CD4-positive, alpha-beta memory T cell (primary cell): Measurements from ENCODE around the gene PHAF1. TPM values are rescaled to one million over a fixed set of nuclear protein-coding genes. Genes with fewer than 3 reads are reported as not detected.

ENCODE experiments used
- CTCF ChIA-PET: fragments of 350-600 bp; sonication (Branson Sonifier 250); formaldehyde crosslinking; loops from one replicate; lab custom pipeline; 2021; ENCODE audit warnings: inconsistent platforms; ENCODE audit not compliant: partially characterized antibody; lab: Charles Lee
- POLR2A ChIA-PET: fragments of 350-600 bp; sonication (Branson Sonifier 250); formaldehyde crosslinking; loops from one replicate; lab custom pipeline; 2021; ENCODE audit not compliant: partially characterized antibody; lab: Charles Lee
- DNase-seq, 5 donors: peaks; one replicate each; pipeline versions ENCODE4 v3.0.0 to v3.0.0-alpha.2; 2020 to 2022; ENCODE audit warnings: mixed read lengths in 1 of 5
- H3K27ac ChIP-seq: one replicate; pipeline ENCODE4 v1.7.0; 2013; ENCODE audit warnings: low read depth, low read length
- H3K27me3 ChIP-seq: 2 replicates; pipeline ENCODE4 v1.7.0; 2013; ENCODE audit warnings: mild to moderate bottlenecking, low read length, moderate library complexity; ENCODE audit not compliant: insufficient read depth
- H3K36me3 ChIP-seq: 2 replicates; pipeline ENCODE4 v1.7.0; 2013; ENCODE audit warnings: mild to moderate bottlenecking, low read length, moderate library complexity; ENCODE audit not compliant: insufficient read depth
- H3K4me1 ChIP-seq: 2 replicates; pipeline ENCODE4 v1.7.0; 2013; ENCODE audit warnings: mild to moderate bottlenecking, low read length, moderate library complexity; ENCODE audit not compliant: insufficient read depth
- H3K4me3 ChIP-seq, 2 donors: one replicate each; pipeline ENCODE4 v1.7.0; 2013; ENCODE audit warnings: low read length in 2 of 2, mild to moderate bottlenecking in 1 of 2
- H3K9me3 ChIP-seq, 2 donors: one replicate each; pipeline ENCODE4 v1.7.0; 2013; ENCODE audit warnings: low read length in 2 of 2, control low read depth in 1 of 2; ENCODE audit not compliant: control insufficient read depth in 1 of 2
- H3K27ac Mint-ChIP-seq, 7 donors: one replicate each; pipeline ENCODE4 v1.8.0; 2020 to 2021; ENCODE audit warnings: mixed read lengths in 7 of 7, mild to moderate bottlenecking in 6 of 7, inconsistent platforms in 3 of 7, moderate library complexity in 3 of 7
- H3K27me3 Mint-ChIP-seq, 2 donors: one replicate each; pipeline ENCODE4 v1.8.0; 2020 to 2021; ENCODE audit warnings: mixed read lengths in 2 of 2
- H3K36me3 Mint-ChIP-seq, 2 donors: one replicate each; pipeline ENCODE4 v1.8.0; 2020 to 2021; ENCODE audit warnings: mixed read lengths in 2 of 2, inconsistent platforms in 1 of 2, mild to moderate bottlenecking in 1 of 2
- H3K4me1 Mint-ChIP-seq, 4 donors: one replicate each; pipeline ENCODE4 v1.8.0; 2020 to 2021; ENCODE audit warnings: mixed read lengths in 4 of 4, mild to moderate bottlenecking in 1 of 4
- H3K4me3 Mint-ChIP-seq, 8 donors: one replicate each; pipeline ENCODE4 v1.8.0; 2020 to 2021; ENCODE audit warnings: mixed read lengths in 8 of 8, mild to moderate bottlenecking in 7 of 8, moderate library complexity in 6 of 8, inconsistent platforms in 3 of 8
- H3K9me3 Mint-ChIP-seq, 8 donors: one replicate each; pipeline ENCODE4 v1.8.0; 2020 to 2021; ENCODE audit warnings: mixed read lengths in 8 of 8, mild to moderate bottlenecking in 5 of 8, inconsistent platforms in 3 of 8, moderate library complexity in 1 of 8
- intact Hi-C: fragments of 100-400 bp; cut with micrococcal nuclease; formaldehyde crosslinking; loops from one replicate; pipeline ENCODE4 v1.15.1; 2023
- polyA plus RNA-seq, 2 donors: library from polyadenylated mRNA; unstranded; fragments of 300-500 nt; fragmentation: Illumina TruSeq; gene quantifications; one replicate each; pipeline ENCODE4 v1.2.3, GENCODE V29; 2021
- total RNA-seq, 2 experiments: library from RNA; stranded (reverse); gene quantifications; one replicate each; pipeline ENCODE4 v1.2.3, GENCODE V29; 2021

The PHAF1 gene
- total and polyA plus RNA-seq, 4 experiments from 2014 or later = 7.5 to 22.7 (median 19.2) TPM

DNA sequence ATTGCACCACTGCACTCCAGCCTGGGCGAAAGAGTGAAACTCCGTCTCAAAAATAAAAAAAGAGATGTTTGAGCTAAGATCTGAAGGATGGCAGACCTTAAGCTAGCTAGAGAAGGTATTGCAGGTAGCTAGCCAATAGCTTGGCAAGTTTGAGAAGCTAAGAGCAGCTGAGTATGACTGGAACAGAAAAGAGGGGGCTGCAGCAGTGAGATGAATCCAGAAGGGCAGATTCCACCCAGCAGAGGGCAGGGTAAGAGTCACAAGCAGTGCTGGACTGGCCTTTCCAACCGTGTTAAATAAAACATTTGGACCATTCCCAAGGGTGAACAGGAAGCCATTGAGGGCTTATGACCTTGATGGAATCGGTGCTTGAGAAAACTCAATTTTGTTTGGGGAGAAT lies 5.7 kb upstream of the PHAF1 start:
- Mint-ChIP-seq H3K4me3 (no peak overlapping the region), H3K4me1 (peaks cover 0 to 6% (median 0%) of the 10 kb centered on the region in 4 donors), H3K36me3 (peaks cover 0 to 4% of the 10 kb centered on the region in 2 donors), H3K27me3 (no peaks in the 10 kb centered on the region), H3K27ac (peak overlapping the region in 3 of 7 donors; percentile 7 to 47 (median 19)), H3K9me3 (no peaks in the 10 kb centered on the region)
- H3K9me3 ChIP-seq = no peaks in the 10 kb centered on the region
- DNase-seq = no peak
- no peaks in the 10 kb centered on the region for H3K36me3 ChIP-seq
- ChIA-PET POLR2A (interaction anchor here (0.6 to 1.4 kb wide), 2 partner anchors 48 to 480 kb away, joined by 3 read pairs; no protein-coding TSS in a partner anchor), CTCF (interaction anchor here (0.8 to 6.7 kb wide), 9 partner anchors 10 to 143 kb away, joined by 3 to 72 read pairs (median 6); partner anchors contain the start of gene CES3)
- intact Hi-C loops = no loop called here
- no peak overlapping the region for H3K4me3 ChIP-seq
- no peak overlapping the region for H3K27ac ChIP-seq
- H3K27me3 ChIP-seq = no peaks in the 10 kb centered on the region
- peaks cover 3% of the 10 kb centered on the region for H3K4me1 ChIP-seq

GRCh38 chr16:67104845-67105244 lies 4.9 kb upstream of the PHAF1 start:
- intact Hi-C loops = no loop called here
- Mint-ChIP-seq H3K4me1 (peaks cover 5 to 10% (median 7%) of the 10 kb centered on the region in 4 donors), H3K27me3 (no peaks in the 10 kb centered on the region), H3K36me3 (peaks cover 0 to 7% of the 10 kb centered on the region in 2 donors), H3K9me3 (peaks cover 0 to 1% (median 0%) of the 10 kb centered on the region in 8 donors), H3K4me3 (no peak overlapping the region), H3K27ac (peak overlapping the region in 1 of 7 donors; percentile 36)
- no peaks in the 10 kb centered on the region for H3K27me3 ChIP-seq
- no peak overlapping the region for H3K4me3 ChIP-seq
- ChIA-PET CTCF (interaction anchor here (0.8 to 6.7 kb wide), 6 partner anchors 22 to 128 kb away, joined by 3 to 72 read pairs (median 26); no protein-coding TSS in a partner anchor), POLR2A (no interaction called here)
- H3K9me3 ChIP-seq = no peaks in the 10 kb centered on the region
- H3K36me3 ChIP-seq = no peaks in the 10 kb centered on the region
- H3K4me1 ChIP-seq = peaks cover 7% of the 10 kb centered on the region
- H3K27ac ChIP-seq = no peak overlapping the region
- DNase-seq = no peak

- Histone ChIP-seq H3K36me3 (no peaks in the 10 kb centered on the region), H3K4me3 (no peak overlapping the region), H3K27ac (no peak overlapping the region), H3K27me3 (no peaks in the 10 kb centered on the region), H3K4me1 (peaks cover 9% of the 10 kb centered on the region), H3K9me3 (no peaks in the 10 kb centered on the region)
- Mint-ChIP-seq H3K27ac (peak overlapping the region in 2 of 7 donors; percentile 60 to 67), H3K36me3 (peaks cover 0 to 9% of the 10 kb centered on the region in 2 donors), H3K4me1 (peaks cover 5 to 12% (median 8%) of the 10 kb centered on the region in 4 donors), H3K4me3 (no peak overlapping the region), H3K27me3 (no peaks in the 10 kb centered on the region), H3K9me3 (peaks cover 0 to 2% (median 0%) of the 10 kb centered on the region in 8 donors)
- DNase-seq = no peak
- CTCF ChIA-PET = interaction anchor here (1.0 to 6.7 kb wide), 6 partner anchors 50 to 122 kb away, joined by 3 to 72 read pairs (median 8); partner anchors contain the start of gene TMEM208
- intact Hi-C loops = no loop called here
- POLR2A ChIA-PET = no interaction called here
Measured at GRCh38 chr16:67105246-67105645, 4.5 kb upstream of the PHAF1 start.

- Mint-ChIP-seq H3K9me3 (peaks cover 0 to 2% (median 0%) of the 10 kb centered on the region in 8 donors), H3K4me1 (peaks cover 8 to 18% (median 11%) of the 10 kb centered on the region in 4 donors), H3K27ac (peak overlapping the region in 1 of 7 donors; percentile 47), H3K27me3 (no peaks in the 10 kb centered on the region), H3K4me3 (no peak overlapping the region), H3K36me3 (peaks cover 0 to 9% of the 10 kb centered on the region in 2 donors)
- ChIA-PET CTCF (interaction anchor here (1.0 to 1.9 kb wide), 8 partner anchors 8 to 121 kb away, joined by 3 to 10 read pairs (median 4); partner anchors contain the start of gene TMEM208), POLR2A (interaction anchor here (1.4 kb wide), 1 partner anchor 49 kb away, joined by 5 read pairs; no protein-coding TSS in a partner anchor)
- no peak overlapping the region for H3K27ac ChIP-seq
- no peak for DNase-seq
- no peak overlapping the region for H3K4me3 ChIP-seq
- H3K9me3 ChIP-seq = no peaks in the 10 kb centered on the region
- H3K36me3 ChIP-seq = no peaks in the 10 kb centered on the region
- intact Hi-C loops = no loop called here
- no peaks in the 10 kb centered on the region for H3K27me3 ChIP-seq
- peaks cover 15% of the 10 kb centered on the region for H3K4me1 ChIP-seq
Measured at GRCh38 chr16:67105881-67106280, 3.9 kb upstream of the PHAF1 start.

DNA sequence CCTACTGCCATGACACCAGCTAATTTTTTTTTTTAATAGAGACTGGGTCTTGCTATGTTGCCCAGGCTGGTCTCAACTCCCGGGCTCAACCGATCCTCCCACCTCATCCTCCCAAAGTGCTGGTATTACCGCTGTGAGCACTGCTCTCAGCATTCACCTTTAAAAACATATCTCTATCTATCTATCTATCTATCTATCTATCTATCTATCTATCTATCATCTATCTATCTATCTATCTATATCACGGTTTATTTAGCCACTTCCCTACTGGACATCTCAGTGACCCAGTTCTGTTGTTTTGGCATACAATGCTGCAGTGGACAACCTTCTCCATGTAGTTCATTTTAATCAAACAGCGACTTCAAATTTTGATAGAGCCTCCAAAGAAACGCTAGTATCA lies 1.3 kb upstream of the PHAF1 start:
- H3K4me1 Mint-ChIP-seq = peaks cover 18 to 36% (median 29%) of the 10 kb centered on the region in 4 donors
- no peak for DNase-seq
- POLR2A ChIA-PET = interaction anchor here (1.4 to 2.9 kb wide), 3 partner anchors 46 to 79 kb away, joined by 6 to 14 read pairs (median 12); partner anchors contain the start of genes CBFB, FBXL8 and TRADD
- peaks cover 0 to 3% (median 0%) of the 10 kb centered on the region in 8 donors for H3K9me3 Mint-ChIP-seq
- CTCF ChIA-PET = interaction anchor here (0.5 to 1.5 kb wide), 2 partner anchors 15 to 46 kb away, joined by 4 to 6 read pairs; no protein-coding TSS in a partner anchor
- peak overlapping the region in 2 of 7 donors; percentile 2 to 21 for H3K27ac Mint-ChIP-seq
- H3K4me3 ChIP-seq = no peak overlapping the region
- H3K36me3 Mint-ChIP-seq = peaks cover 0 to 8% of the 10 kb centered on the region in 2 donors
- H3K36me3 ChIP-seq = no peaks in the 10 kb centered on the region
- H3K4me1 ChIP-seq = peaks cover 30% of the 10 kb centered on the region
- no peak overlapping the region for H3K27ac ChIP-seq
- peak overlapping the region in 2 of 8 donors; percentile 9 to 59 for H3K4me3 Mint-ChIP-seq
- intact Hi-C loops = loop anchor here (2.0 kb wide), 3 partner anchors 42 to 74 kb away; partner anchors contain the start of genes B3GNT9, FBXL8, MATCAP1 and TRADD
- no peaks in the 10 kb centered on the region for H3K27me3 Mint-ChIP-seq
- no peaks in the 10 kb centered on the region for H3K9me3 ChIP-seq
- H3K27me3 ChIP-seq = no peaks in the 10 kb centered on the region

- Histone ChIP-seq H3K9me3 (no peaks in the 10 kb centered on the region), H3K4me3 (peak overlapping the region; percentile 81 to 96), H3K27me3 (no peaks in the 10 kb centered on the region), H3K27ac (peak overlapping the region; percentile 36), H3K4me1 (peaks cover 30% of the 10 kb centered on the region), H3K36me3 (no peaks in the 10 kb centered on the region)
- peak overlapping the region; percentile 92 to 97 (median 94) for H3K4me3 Mint-ChIP-seq
- no peaks in the 10 kb centered on the region for H3K27me3 Mint-ChIP-seq
- DNase-seq = no peak
- H3K36me3 Mint-ChIP-seq = peaks cover 0 to 8% of the 10 kb centered on the region in 2 donors
- intact Hi-C loops = loop anchor here (1.0 to 2.0 kb wide), 4 partner anchors 42 to 80 kb away; partner anchors contain the start of genes B3GNT9, CBFB, FBXL8 and MATCAP1
- H3K4me1 Mint-ChIP-seq = peaks cover 18 to 36% (median 29%) of the 10 kb centered on the region in 4 donors
- H3K9me3 Mint-ChIP-seq = peaks cover 0 to 3% (median 0%) of the 10 kb centered on the region in 8 donors
- peak overlapping the region in 5 of 7 donors; percentile 84 to 95 (median 88) for H3K27ac Mint-ChIP-seq
- CTCF ChIA-PET = interaction anchor here (0.5 to 1.6 kb wide), 3 partner anchors 8 to 42 kb away, joined by 4 to 9 read pairs (median 4); partner anchors contain the start of gene B3GNT9
- POLR2A ChIA-PET = interaction anchor here (1.4 to 2.9 kb wide), 5 partner anchors 43 to 80 kb away, joined by 6 to 14 read pairs (median 6); partner anchors contain the start of genes B3GNT9, CBFB, FBXL8 and TRADD
Measured at GRCh38 chr16:67108931-67109406, 772 bp upstream of the PHAF1 start.
